GM12892 (cell line): ENCODE data around the gene PDZRN3.

Source experiments
- POLR2A ChIP-seq: IDR thresholded peaks from 2 replicates; pipeline ENCODE4 v1.6.1; 2011; ENCODE audit warnings: low read depth, low read length, control low read depth
- TAF1 ChIP-seq: IDR thresholded peaks from 2 replicates; pipeline ENCODE4 v1.6.1; 2011; ENCODE audit warnings: low read depth, mild to moderate bottlenecking, control low read depth, low read length, borderline replicate concordance

DNA sequence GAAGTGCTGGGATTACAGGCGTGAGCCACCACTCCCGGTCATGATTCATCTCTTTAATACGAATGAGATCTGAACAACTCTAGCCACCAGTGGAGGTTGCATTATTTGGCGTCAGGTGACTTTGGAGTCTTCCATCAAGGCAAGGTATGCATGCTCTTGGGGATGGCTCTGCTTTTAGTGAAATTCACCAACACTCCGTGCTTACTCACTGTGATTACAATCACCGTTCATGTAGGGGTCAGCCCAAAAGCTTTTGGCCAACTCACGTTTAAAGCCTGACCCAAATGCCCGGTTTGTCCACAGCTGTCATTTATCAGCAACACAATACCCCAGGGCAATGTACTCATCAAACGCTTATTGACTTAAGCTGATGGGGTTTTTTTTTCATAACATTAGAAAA, 155.4 kb downstream of the PDZRN3 start:
- TF ChIP-seq POLR2A (no peak), TAF1 (no peak)
